Stimulated activated CD4-positive, alpha-beta T cell treated with anti-CD3 and anti-CD28 coated beads, Interleukin-1b, Interleukin-23, amount 100 ng/mL, for 24 hours (primary cell): ENCODE measurements around the gene NUTF2.
A peak's percentile ranks its signal among the peaks of the same experiment; 100 is the strongest.

Experiments
- DNase-seq, 4 experiments: peaks; one replicate each; pipeline ENCODE4 v3.0.0-alpha.2; 2020; ENCODE audit warnings: low read depth in 4 of 4, low spot score in 1 of 4

The NUTF2 gene

GRCh38 chr16:67846320-67847063 lies at the start of gene NUTF2:
TSS of gene NUTF2 (plus strand) at chr16:67846933. CDS start at chr16:67865131, 18,198 bp downstream.
- DNase-seq: peak; percentile 86 to 96 (median 91)

GRCh38 chr16:67800338-67800926 lies 46.3 kb upstream of the NUTF2 start:
- DNase-seq: no peak

GRCh38 chr16:67801241-67801640 lies 45.5 kb upstream of the NUTF2 start:
- no peak for DNase-seq

GRCh38 chr16:67801883-67802282 lies 44.9 kb upstream of the NUTF2 start:
- no peak for DNase-seq

- DNase-seq: no peak
Observed at GRCh38 chr16:67803894-67804293, 42.8 kb upstream of the NUTF2 start.

GRCh38 chr16:67804853-67805542 lies 41.7 kb upstream of the NUTF2 start:
- DNase-seq: no peak

- no peak for DNase-seq
Observed at GRCh38 chr16:67805718-67806427, 40.9 kb upstream of the NUTF2 start.

- peak; percentile 83 to 95 (median 93) for DNase-seq
Observed at GRCh38 chr16:67806428-67807147, 40.1 kb upstream of the NUTF2 start, which contains the start of the genes RANBP10 and TSNAXIP1. TSS of gene RANBP10 (minus strand) at chr16:67806560. CDS start at chr16:67806536, 24 bp downstream. TSS of gene TSNAXIP1 (plus strand) at chr16:67806889. CDS start at chr16:67807150, 261 bp downstream.

GRCh38 chr16:67807148-67807682 lies 39.5 kb upstream of the NUTF2 start:
- no peak for DNase-seq

- no peak for DNase-seq
Observed at GRCh38 chr16:67811899-67812298, 34.8 kb upstream of the NUTF2 start.

GRCh38 chr16:67814567-67814966 lies 32.2 kb upstream of the NUTF2 start:
- DNase-seq: no peak

- no peak for DNase-seq
Observed at GRCh38 chr16:67820608-67821259, 26.0 kb upstream of the NUTF2 start.

GRCh38 chr16:67822511-67822910 lies 24.2 kb upstream of the NUTF2 start:
- DNase-seq: no peak

GRCh38 chr16:67825119-67825518 lies 21.6 kb upstream of the NUTF2 start:
- no peak for DNase-seq

GRCh38 chr16:67825906-67826305 lies 20.8 kb upstream of the NUTF2 start:
- no peak for DNase-seq

- no peak for DNase-seq
Observed at GRCh38 chr16:67828651-67829050, 18.1 kb upstream of the NUTF2 start.

- no peak for DNase-seq
Observed at GRCh38 chr16:67833030-67833414, 13.7 kb upstream of the NUTF2 start.

GRCh38 chr16:67833415-67834241 lies 13.1 kb upstream of the NUTF2 start:
- DNase-seq: peak; percentile 83 to 88 (median 86)

GRCh38 chr16:67834242-67834614 lies 12.5 kb upstream of the NUTF2 start:
- no peak for DNase-seq
